ENCODE results near the gene KLHL11.

KLHL11 gene

DNA sequence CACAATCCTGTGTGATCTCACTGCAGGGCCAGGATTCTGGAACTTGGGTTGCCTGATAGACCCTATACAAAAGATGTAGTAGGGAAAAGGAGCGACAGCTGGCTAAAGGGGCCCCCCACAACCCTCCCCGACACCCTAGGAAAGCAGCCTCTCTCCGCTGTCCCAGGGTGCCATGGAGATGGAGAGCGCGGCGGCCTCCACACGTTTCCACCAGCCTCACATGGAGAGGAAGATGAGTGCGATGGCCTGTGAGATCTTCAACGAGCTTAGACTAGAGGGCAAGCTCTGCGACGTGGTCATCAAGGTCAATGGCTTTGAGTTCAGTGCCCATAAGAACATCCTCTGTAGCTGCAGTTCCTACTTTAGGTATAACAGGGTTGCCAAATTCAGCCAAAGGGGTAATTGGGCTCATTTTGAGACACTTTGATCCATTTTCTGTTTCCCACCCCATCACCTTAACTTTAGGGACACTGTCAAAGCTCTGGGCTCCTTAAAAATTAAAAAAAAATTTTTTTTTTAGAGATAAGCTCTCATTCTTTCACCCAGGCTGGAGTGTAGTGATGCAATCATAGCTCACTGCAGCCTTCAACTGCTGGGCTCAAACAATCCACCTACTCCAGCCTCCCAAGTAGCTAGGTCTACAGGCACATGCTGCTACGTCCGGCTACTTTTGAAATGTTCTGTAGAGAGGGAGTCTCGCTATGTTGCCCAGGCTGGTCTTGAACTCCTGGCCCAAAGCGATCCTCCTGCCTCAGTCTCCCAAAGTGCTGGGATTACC is 27.3 kb downstream of the KLHL11 start, which contains the start of gene KLHL10:
TSS of gene KLHL10 (plus strand) at position 65 of the 778 bp plus-strand sequence. CDS start at position 173, 108 bp downstream.
- TF ChIP-seq, protein P1, sequence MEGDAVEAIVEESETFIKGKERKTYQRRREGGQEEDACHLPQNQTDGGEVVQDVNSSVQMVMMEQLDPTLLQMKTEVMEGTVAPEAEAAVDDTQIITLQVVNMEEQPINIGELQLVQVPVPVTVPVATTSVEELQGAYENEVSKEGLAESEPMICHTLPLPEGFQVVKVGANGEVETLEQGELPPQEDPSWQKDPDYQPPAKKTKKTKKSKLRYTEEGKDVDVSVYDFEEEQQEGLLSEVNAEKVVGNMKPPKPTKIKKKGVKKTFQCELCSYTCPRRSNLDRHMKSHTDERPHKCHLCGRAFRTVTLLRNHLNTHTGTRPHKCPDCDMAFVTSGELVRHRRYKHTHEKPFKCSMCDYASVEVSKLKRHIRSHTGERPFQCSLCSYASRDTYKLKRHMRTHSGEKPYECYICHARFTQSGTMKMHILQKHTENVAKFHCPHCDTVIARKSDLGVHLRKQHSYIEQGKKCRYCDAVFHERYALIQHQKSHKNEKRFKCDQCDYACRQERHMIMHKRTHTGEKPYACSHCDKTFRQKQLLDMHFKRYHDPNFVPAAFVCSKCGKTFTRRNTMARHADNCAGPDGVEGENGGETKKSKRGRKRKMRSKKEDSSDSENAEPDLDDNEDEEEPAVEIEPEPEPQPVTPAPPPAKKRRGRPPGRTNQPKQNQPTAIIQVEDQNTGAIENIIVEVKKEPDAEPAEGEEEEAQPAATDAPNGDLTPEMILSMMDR (IDR thresholded peaks at IDR 0.05), result no peak

DNA sequence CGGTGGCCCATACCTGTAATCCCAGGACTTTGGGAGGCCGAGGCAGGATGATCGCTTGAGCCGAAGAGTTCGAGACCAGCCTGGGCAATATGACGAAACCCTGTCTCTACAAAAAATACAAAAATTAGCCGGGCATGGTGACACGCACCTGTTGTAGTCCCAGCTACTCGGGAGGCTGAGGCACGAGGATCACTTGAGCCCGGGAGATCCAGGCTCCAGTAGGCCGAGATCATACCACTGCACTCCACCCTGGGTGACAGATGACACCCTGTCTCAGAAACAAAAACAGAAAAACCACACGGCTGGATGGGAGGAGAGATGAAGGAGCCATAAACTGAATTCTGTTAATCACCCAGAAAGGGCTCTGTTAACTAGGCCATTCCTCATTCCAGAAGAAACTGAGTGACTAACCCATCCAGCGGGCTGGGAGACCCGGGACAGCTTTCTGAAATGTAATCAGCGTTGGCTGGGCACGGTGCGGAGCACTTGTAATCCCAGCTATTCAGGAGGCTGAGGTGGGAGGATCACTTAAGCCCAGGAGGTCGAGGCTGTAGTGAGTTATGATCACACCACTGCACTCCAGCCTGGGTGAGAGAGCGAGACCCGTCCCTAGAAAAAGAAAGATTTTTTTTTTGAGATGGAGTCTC is 28.6 kb downstream of the KLHL11 start:
- TF ChIP-seq, protein P1 (IDR thresholded peaks at IDR 0.05), result no peak

DNA sequence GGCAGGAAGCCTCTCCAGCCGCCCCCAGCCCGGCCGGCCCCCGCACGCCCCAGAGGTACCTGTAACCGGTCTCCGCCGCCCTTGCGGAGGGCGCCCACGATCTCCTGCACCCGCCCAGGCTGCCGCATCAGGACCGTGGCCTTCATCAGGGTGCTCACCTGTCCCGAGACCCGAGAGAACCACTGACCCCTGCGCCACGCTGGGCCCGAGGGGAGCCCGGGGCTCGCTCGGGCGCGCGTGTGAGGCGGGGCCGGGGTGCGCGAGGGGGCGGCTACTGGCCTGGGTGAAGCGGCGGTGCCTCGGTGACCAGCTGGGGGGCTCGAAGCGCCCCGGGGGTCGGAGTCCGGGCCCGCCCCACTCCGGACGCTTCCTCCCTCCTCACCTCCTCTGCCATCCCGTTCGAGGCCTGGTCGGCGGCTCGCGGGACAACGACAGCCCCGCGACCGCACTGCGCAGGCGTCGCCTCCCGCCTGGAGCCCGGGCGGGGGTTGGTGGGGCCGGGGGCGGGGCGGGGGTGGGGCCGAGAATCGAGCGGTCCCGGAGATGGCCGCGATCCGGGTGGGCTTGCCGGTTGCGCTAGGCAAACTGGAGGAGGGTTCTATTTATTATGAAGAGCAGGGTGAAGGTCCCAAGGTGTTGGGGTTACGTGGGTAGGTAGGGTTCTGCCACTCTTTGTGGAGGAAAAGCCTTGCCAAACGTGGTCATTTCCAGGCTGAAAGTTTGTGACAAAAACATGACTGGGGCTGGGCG is 29.2 kb downstream of the KLHL11 start, which contains the start of gene NT5C3B:
TSS of gene NT5C3B (minus strand) at position 433 of the 750 bp plus-strand sequence. CDS start at position 394, 39 bp downstream.
- TF ChIP-seq, protein P1 (IDR thresholded peaks at IDR 0.05), result no peak

DNA sequence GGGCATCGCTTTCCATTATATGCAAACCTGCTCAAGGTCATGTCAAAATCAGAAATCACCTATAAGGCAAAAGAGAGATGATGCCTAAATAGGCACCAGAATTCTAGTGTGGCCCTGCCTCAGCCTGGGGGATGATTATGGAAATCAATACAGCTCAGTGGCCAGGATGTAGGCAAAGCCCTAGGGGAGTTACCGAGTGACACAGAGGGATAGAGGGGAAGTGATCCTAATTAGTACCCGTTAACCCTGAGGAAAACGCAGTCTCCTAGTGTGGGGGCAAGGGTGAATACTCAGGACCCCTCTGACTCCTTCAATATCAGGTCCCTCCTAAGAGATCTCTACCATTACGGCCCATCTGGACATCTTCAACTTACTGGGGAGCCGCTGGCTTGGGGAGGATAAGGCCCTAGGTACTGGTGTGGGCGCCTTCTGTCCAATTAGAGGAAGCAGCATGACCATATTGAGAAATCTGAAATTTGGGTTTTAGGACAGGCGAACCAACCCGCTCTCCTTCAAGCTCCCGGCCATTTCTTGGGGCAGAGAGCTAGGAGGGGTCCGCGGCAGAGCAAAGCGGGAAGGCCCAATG is 29.9 kb downstream of the KLHL11 start:
- TF ChIP-seq, protein P1 (IDR thresholded peaks at IDR 0.05), result no peak

DNA sequence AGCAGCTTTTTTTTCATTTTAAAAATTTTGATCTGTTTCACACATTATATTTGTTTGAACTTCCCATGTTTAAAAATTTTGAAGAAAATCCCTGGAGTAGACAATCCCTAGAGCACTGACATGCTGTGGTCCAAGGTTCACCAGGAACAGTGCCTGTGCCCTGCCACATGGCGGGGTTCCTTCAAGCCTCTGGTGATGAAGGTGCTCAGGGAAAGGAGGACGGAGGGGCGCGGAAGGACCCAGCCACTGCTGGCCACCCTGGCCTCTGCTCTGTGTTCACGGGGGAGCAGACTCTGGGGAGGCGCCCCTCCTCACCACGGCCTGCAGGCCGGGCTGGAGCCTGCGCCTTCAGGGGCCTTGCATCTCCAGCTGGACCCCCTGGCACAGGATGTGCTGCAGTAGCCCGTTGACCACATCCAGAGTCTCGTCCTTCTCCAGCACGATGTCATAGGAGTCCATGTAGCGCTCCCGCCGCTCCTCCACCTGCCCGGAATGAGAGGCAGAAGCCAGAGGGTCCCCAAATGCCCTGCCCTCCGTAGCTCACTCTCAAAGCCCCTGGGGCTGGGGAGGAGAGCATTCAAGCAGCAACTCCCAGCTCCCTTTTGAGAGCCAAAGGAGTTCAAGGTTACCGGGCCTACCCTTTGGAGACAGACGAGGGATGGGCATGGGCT is 39.9 kb downstream of the KLHL11 start:
- TF ChIP-seq, protein P1 (IDR thresholded peaks at IDR 0.05), result no peak

DNA sequence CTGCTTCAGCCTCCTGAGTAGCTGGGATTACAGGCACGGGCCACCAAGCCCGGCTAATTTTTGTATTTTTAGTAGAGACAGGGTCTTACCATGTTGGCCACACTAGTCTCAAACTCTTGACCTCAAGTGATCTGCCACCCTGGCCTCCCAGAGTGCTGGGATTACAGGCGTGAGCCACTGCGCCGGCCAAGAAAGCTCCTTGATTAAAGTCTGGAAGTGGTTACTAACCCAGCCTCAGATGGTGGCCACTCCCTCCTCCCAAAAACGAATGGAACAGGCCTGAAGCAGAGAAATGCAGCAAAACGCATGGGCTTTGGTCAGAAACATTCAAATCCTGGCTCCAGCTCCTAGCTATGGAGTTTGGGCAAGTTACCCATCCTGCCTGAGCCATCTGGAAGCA is 41.1 kb downstream of the KLHL11 start:
- TF ChIP-seq, protein P1 (IDR thresholded peaks at IDR 0.05), result no peak

DNA sequence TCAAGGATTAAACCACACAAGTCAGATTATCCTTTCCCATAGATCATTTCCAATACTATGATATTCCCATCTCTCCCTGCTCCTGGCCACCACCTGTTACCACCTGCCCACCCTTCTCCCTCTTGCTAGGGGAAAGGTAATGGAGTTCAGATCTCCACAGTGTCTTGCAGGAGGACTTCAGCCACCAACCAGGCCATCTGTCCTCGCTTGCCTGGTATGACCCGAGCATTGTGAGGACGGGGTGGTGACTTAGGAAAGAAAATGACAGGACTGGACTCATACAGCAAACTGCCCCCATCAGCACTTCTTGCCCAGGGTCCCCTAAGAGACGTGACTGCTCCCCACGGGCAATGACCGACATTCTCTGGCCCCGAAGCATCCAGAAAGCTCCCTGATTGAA is 41.6 kb downstream of the KLHL11 start:
- TF ChIP-seq, protein P1 (IDR thresholded peaks at IDR 0.05), result no peak
